Activated naive CD8-positive, alpha-beta T cell treated with anti-CD3 and anti-CD28 coated beads for 36 hours (primary cell): Measurements from ENCODE around the gene EP400. TPM values are rescaled to one million over a fixed set of nuclear protein-coding genes. Genes with fewer than 3 reads are reported as not detected.

ENCODE experiments used
- DNase-seq: peaks from one replicate; pipeline ENCODE4 v3.0.0; 2021
- H3K27ac Mint-ChIP-seq: one replicate; pipeline ENCODE4 v1.8.0; 2022; ENCODE audit warnings: mild to moderate bottlenecking, moderate library complexity, mixed read lengths
- H3K27me3 Mint-ChIP-seq: one replicate; pipeline ENCODE4 v1.8.0; 2022; ENCODE audit warnings: mild to moderate bottlenecking, mixed read lengths
- H3K36me3 Mint-ChIP-seq: one replicate; pipeline ENCODE4 v1.8.0; 2021; ENCODE audit warnings: mild to moderate bottlenecking, mixed read lengths
- H3K4me1 Mint-ChIP-seq: one replicate; pipeline ENCODE4 v1.8.0; 2021; ENCODE audit warnings: mixed read lengths
- H3K4me3 Mint-ChIP-seq: one replicate; pipeline ENCODE4 v1.8.0; 2022; ENCODE audit warnings: mild to moderate bottlenecking, moderate library complexity, mixed read lengths
- H3K9me3 Mint-ChIP-seq: one replicate; pipeline ENCODE4 v1.8.0; 2022; ENCODE audit warnings: mixed read lengths
- total RNA-seq, 2 experiments: library from RNA; stranded (reverse); gene quantifications; one replicate each; pipeline ENCODE4 v1.2.3, GENCODE V29; 2021

The EP400 gene
- total RNA-seq, 2 experiments from 2014 or later = 42.8 to 43.6 TPM

DNA sequence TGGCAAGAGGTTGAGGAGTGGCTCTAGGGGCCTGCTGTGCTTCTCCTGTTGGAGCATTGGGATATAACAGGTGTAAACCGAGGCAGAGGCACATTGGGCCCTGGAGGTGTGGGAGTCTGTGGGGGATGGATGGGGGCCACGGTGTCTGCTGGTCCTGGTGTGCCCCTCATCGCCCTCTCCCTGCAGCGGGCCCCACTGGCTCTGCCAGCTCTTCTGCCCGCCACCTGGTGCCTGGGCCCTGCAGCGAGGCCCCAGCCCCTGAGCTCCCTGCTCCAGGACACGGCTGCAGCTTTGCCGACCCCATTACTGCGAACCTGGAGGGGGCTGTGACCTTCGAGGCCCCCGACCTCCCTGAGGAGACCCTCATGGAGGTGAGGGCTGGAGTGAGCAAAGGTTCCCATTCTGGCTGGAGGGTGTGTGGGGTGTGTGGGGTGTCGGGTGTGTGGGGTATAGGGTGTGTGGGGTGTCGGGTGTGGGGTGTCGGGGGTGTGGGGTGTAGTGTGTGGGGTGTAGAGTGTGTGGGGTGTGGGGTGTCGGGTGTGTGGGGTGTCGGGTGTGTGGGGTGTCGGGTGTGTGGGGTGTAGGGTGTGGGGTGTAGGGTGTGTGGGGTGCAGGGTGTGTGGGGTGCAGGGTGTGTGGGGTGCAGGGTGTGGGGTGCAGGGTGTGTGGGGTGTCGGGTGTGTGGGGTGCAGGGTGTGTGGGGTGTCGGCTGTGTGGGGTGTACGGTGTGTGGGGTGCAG lies 31.3 kb upstream of the EP400 start:
- Mint-ChIP-seq H3K27me3 (no peaks in the 10 kb centered on the region), H3K9me3 (no peaks in the 10 kb centered on the region), H3K4me1 (no peaks in the 10 kb centered on the region), H3K27ac (no peak overlapping the region), H3K4me3 (no peak overlapping the region), H3K36me3 (no peaks in the 10 kb centered on the region)
- no peak for DNase-seq

DNA sequence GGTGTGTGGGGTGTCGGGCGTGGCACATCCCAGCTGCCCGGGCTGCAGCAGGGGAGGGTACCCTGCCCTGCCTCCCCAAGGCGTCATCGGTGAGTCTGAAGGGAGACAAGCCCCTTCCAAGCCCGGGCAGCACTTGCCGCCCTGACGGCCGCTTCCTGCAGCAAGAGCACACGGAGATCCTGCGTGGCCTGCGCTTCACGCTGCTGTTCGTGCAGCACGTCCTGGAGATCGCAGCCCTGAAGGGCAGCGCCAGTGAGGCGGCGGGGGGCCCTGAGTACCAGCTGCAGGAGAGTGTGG lies 30.7 kb upstream of the EP400 start:
- no peak overlapping the region for H3K4me3 Mint-ChIP-seq
- no peak overlapping the region for H3K27ac Mint-ChIP-seq
- no peaks in the 10 kb centered on the region for H3K36me3 Mint-ChIP-seq
- no peak for DNase-seq
- no peaks in the 10 kb centered on the region for H3K27me3 Mint-ChIP-seq
- no peaks in the 10 kb centered on the region for H3K9me3 Mint-ChIP-seq
- H3K4me1 Mint-ChIP-seq = no peaks in the 10 kb centered on the region

- no peak for DNase-seq
- no peaks in the 10 kb centered on the region for H3K27me3 Mint-ChIP-seq
- no peak overlapping the region for H3K27ac Mint-ChIP-seq
- no peaks in the 10 kb centered on the region for H3K9me3 Mint-ChIP-seq
- H3K4me1 Mint-ChIP-seq = peaks cover 2% of the 10 kb centered on the region
- H3K36me3 Mint-ChIP-seq = no peaks in the 10 kb centered on the region
- no peak overlapping the region for H3K4me3 Mint-ChIP-seq
Observed at GRCh38 chr12:131919366-131920156, 30.2 kb upstream of the EP400 start.

DNA sequence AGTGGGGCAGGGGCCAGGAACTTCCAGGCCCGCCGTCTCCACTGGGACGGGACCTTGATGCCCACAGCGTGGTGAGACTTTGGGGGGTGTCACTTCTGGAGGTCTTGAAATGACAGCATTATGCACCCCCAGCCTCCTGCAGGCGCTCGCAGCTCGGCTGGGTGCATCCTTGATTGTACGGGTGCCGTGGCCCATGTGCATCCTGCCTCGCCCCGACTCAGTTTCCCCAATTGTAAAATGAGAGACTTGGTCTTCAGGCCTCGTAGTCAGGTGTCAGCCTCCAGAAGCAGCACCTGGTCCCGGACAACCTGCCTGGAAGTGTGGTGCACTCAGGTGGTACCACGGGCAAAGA lies 29.6 kb upstream of the EP400 start:
- no peak for DNase-seq
- Mint-ChIP-seq H3K27ac (no peak overlapping the region), H3K9me3 (no peaks in the 10 kb centered on the region), H3K27me3 (no peaks in the 10 kb centered on the region), H3K4me1 (peaks cover 4% of the 10 kb centered on the region), H3K4me3 (no peak overlapping the region), H3K36me3 (no peaks in the 10 kb centered on the region)

DNA sequence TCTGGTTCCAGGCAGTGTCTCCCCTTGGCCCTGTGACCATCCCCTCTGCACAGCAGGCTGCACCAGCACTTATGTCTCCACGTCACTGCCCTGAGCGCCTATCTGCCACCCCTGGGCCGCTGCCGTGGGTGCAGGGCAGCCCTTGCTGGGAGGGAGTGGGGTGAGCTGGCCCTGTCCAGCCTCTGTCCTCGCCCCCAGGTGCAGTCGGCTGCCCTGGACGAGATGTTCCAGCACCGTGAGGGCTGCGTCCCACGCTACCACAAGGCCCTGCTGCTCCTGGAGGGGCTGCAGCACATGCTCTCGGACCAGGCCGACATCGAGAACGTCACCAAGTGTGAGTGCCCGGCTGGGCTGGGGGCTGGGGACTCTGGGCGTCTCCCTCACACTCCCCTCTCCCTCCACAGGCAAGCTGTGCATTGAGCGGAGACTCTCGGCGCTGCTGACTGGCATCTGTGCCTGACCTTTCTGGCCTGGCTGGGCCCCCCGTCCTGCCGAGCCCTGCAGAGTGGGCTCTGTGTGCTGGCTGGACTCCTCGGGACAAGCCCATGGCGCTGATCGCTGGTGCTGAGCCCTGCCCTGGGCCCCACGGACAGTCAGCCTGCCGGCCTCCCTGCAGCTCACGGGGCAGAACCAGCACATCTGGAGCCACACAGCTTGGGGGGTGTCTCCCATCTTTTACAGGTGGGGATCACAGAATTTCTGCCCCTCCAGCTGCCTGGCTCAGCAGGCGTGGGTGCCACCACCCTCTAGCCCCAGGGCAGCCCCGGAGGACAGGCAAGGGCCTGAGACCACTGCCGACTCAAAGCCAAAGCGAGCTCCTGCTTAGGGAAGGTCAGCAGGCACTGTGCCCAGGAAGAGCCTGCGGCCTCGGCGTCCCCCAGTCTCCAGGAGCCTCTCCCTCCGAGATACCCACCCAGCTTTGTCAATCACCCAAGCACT lies 28.6 kb upstream of the EP400 start:
- peaks cover 4% of the 10 kb centered on the region for H3K4me1 Mint-ChIP-seq
- DNase-seq = no peak
- H3K4me3 Mint-ChIP-seq = no peak overlapping the region
- H3K9me3 Mint-ChIP-seq = no peaks in the 10 kb centered on the region
- H3K27me3 Mint-ChIP-seq = no peaks in the 10 kb centered on the region
- no peaks in the 10 kb centered on the region for H3K36me3 Mint-ChIP-seq
- no peak overlapping the region for H3K27ac Mint-ChIP-seq

DNA sequence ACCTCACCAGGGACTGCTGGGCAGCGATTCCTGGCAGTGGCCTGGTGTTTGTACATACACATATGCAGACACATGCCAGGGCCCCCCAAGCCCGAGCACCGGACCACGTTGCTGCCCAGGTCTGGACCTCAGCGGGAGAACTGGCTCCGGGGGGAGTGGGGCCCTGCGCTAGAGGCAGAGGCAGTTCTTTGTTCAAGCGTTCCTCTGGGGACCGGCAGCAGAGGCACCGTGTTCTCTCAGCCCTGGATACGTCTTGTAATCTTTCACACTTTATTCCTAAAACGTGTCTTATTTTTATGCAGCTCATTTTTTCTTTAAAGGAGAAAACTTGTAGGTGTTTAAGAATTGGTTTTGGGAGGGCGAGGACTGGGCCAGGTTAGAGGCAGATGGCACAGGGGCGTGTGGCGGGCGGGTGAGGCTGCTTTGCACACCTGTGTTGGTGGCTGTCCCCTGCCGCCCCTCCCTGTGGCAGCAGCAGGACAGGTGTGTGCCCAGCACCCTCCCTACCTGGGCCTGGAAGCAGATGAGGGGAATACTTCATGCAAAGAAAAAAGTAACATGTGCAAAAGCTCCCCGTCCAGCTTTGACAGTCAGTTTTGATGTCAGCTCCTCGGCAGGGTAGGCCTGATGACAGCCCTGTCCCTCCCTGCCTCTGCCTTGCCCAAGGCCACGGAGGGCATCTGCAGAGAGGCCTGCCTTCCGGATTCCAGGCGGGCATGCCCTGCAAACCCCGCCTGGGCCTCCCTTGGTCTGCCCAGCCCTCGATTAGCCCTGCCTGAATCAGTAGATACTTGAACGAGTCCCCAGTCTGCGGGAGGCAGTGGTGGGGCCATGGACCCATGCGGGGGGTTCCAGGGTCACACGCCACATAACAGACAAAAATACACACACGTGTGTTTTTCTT lies 27.6 kb upstream of the EP400 start:
- no peaks in the 10 kb centered on the region for H3K9me3 Mint-ChIP-seq
- no peaks in the 10 kb centered on the region for H3K27me3 Mint-ChIP-seq
- no peaks in the 10 kb centered on the region for H3K36me3 Mint-ChIP-seq
- DNase-seq = no peak
- H3K4me3 Mint-ChIP-seq = no peak overlapping the region
- H3K27ac Mint-ChIP-seq = no peak overlapping the region
- peaks cover 4% of the 10 kb centered on the region for H3K4me1 Mint-ChIP-seq

DNA sequence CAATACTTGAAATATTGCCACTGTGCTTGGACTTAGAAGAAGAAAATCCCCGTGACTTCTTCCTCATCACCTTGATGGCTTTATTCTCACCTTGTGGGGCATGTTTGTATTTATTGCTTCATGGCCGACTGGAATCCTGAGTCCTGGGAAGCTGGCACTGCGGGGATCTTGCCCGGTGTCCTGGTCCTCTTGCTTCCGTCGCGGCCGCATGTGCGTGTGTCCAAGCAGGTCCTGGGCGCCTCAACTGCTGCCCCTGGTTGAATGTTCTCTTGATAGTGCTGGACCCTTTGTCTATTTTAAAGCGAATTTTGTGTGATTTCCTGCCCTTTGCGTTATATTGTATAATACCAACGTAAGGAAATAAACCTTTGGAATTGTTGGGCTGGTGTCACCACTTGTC lies 27.0 kb upstream of the EP400 start:
- Mint-ChIP-seq H3K9me3 (no peaks in the 10 kb centered on the region), H3K4me1 (peaks cover 4% of the 10 kb centered on the region), H3K27ac (no peak overlapping the region), H3K27me3 (no peaks in the 10 kb centered on the region), H3K4me3 (no peak overlapping the region), H3K36me3 (no peaks in the 10 kb centered on the region)
- no peak for DNase-seq

- peaks cover 6% of the 10 kb centered on the region for H3K4me1 Mint-ChIP-seq
- no peaks in the 10 kb centered on the region for H3K9me3 Mint-ChIP-seq
- no peak overlapping the region for H3K27ac Mint-ChIP-seq
- H3K36me3 Mint-ChIP-seq = no peaks in the 10 kb centered on the region
- no peak overlapping the region for H3K4me3 Mint-ChIP-seq
- H3K27me3 Mint-ChIP-seq = no peaks in the 10 kb centered on the region
- no peak for DNase-seq
Observed at GRCh38 chr12:131923260-131923659, 26.5 kb upstream of the EP400 start.

- Mint-ChIP-seq H3K4me3 (peak overlapping the region; percentile 97), H3K27ac (no peak overlapping the region), H3K27me3 (no peaks in the 10 kb centered on the region), H3K36me3 (peaks cover 22% of the 10 kb centered on the region), H3K9me3 (no peaks in the 10 kb centered on the region), H3K4me1 (peaks cover 14% of the 10 kb centered on the region)
- no peak for DNase-seq
Observed at GRCh38 chr12:131927110-131928079, 22.3 kb upstream of the EP400 start.

GRCh38 chr12:131928080-131928710 lies 21.5 kb upstream of the EP400 start:
- no peaks in the 10 kb centered on the region for H3K9me3 Mint-ChIP-seq
- DNase-seq = no peak
- peak overlapping the region; percentile 97 for H3K4me3 Mint-ChIP-seq
- H3K36me3 Mint-ChIP-seq = peaks cover 28% of the 10 kb centered on the region
- H3K27me3 Mint-ChIP-seq = no peaks in the 10 kb centered on the region
- H3K4me1 Mint-ChIP-seq = peaks cover 16% of the 10 kb centered on the region
- peak overlapping the region; percentile 84 for H3K27ac Mint-ChIP-seq

GRCh38 chr12:131928711-131929580 lies 20.8 kb upstream of the EP400 start, which contains the start of gene PUS1:
Gene PUS1 (plus strand): TSS chr12:131929276. CDS start chr12:131929723, 447 bp downstream.
- no peaks in the 10 kb centered on the region for H3K27me3 Mint-ChIP-seq
- H3K4me1 Mint-ChIP-seq = peaks cover 16% of the 10 kb centered on the region
- H3K27ac Mint-ChIP-seq = peak within 1 kb of the TSS; percentile 96
- H3K9me3 Mint-ChIP-seq = no peaks in the 10 kb centered on the region
- DNase-seq = peak; percentile 93
- peaks cover 35% of the 10 kb centered on the region for H3K36me3 Mint-ChIP-seq
- peak within 1 kb of the TSS; percentile 97 for H3K4me3 Mint-ChIP-seq
